Activated naive CD8-positive, alpha-beta T cell treated with anti-CD3 and anti-CD28 coated beads for 36 hours (primary cell): ENCODE results near the gene EFHD2. TPM values are rescaled to one million over a fixed set of nuclear protein-coding genes. Genes with fewer than 3 reads are reported as not detected.

Source experiments
- DNase-seq: peaks from one replicate; pipeline ENCODE4 v3.0.0; 2021
- H3K27ac Mint-ChIP-seq: one replicate; pipeline ENCODE4 v1.8.0; 2022; ENCODE audit warnings: mild to moderate bottlenecking, moderate library complexity, mixed read lengths
- H3K27me3 Mint-ChIP-seq: one replicate; pipeline ENCODE4 v1.8.0; 2022; ENCODE audit warnings: mild to moderate bottlenecking, mixed read lengths
- H3K36me3 Mint-ChIP-seq: one replicate; pipeline ENCODE4 v1.8.0; 2021; ENCODE audit warnings: mild to moderate bottlenecking, mixed read lengths
- H3K4me1 Mint-ChIP-seq: one replicate; pipeline ENCODE4 v1.8.0; 2021; ENCODE audit warnings: mixed read lengths
- H3K4me3 Mint-ChIP-seq: one replicate; pipeline ENCODE4 v1.8.0; 2022; ENCODE audit warnings: mild to moderate bottlenecking, moderate library complexity, mixed read lengths
- H3K9me3 Mint-ChIP-seq: one replicate; pipeline ENCODE4 v1.8.0; 2022; ENCODE audit warnings: mixed read lengths
- total RNA-seq, 2 experiments: library from RNA; stranded (reverse); gene quantifications; one replicate each; pipeline ENCODE4 v1.2.3, GENCODE V29; 2021

Gene EFHD2
- total RNA-seq, 2 experiments from 2014 or later: 45.6 to 46.2 TPM

DNA sequence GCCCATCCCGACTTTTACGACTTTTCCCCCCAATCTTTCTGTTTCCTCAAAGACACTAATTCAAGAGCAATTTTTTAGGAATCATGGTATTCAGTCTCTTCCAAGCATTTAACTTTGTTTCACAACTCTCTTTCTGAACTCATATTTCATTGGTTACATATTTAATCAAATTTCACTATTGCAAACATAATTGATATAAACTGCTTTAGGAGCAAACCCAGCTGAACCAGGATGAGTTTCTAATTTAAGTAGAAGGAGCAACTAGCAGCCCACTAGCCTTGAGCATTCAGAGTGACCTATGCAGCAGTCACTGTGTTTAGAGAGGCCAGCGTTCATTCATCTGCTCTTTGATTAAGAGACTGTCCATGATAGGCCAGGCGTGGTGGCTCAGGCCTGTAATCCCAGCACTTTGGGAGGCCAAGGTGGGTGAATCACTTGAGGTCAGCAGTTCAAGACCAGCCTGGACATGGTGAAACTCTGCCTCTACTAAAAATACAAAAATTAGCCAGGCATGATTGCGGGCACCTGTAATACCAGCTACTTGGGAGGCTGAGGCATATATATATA is 68.0 kb downstream of the EFHD2 start:
- no peak overlapping the region for H3K27ac Mint-ChIP-seq
- no peaks in the 10 kb centered on the region for H3K36me3 Mint-ChIP-seq
- H3K4me1 Mint-ChIP-seq: no peaks in the 10 kb centered on the region
- no peak for DNase-seq
- H3K27me3 Mint-ChIP-seq: no peaks in the 10 kb centered on the region
- H3K4me3 Mint-ChIP-seq: no peak overlapping the region
- H3K9me3 Mint-ChIP-seq: no peaks in the 10 kb centered on the region

Other genes with a start within 250 kb of the EFHD2 start
- under 1 TPM; 0.49 to 0.70 TPM for gene FHAD1, start 162.7 kb upstream of the EFHD2 start, total RNA-seq
- under 1 TPM in 1 of 2 experiments, not detected in 1; 0.30 TPM for gene CTRC, start 28.6 kb downstream of the EFHD2 start, total RNA-seq
- gene CELA2A, start 46.8 kb downstream of the EFHD2 start, total RNA-seq: not detected
- not detected for gene CELA2B, start 66.2 kb downstream of the EFHD2 start, total RNA-seq
- 1 to 10 TPM; 6.5 to 9.1 TPM for gene CASP9, start 114.3 kb downstream of the EFHD2 start, total RNA-seq
- 10 to 100 TPM; 12.2 to 12.8 TPM for gene DNAJC16, start 117.0 kb downstream of the EFHD2 start, total RNA-seq
- gene AGMAT, start 175.2 kb downstream of the EFHD2 start, total RNA-seq: 10 to 100 TPM; 25.4 to 26.2 TPM
- gene DDI2, start 207.6 kb downstream of the EFHD2 start, total RNA-seq: 10 to 100 TPM; 45.4 to 45.9 TPM